Subcutaneous abdominal adipose tissue (tissue), 5 donors: ENCODE results near the gene LSM14A.

Experiments
- H3K27ac ChIP-seq: one replicate; pipeline ENCODE4 v1.7.0; 2013; ENCODE audit warnings: low read depth, mild to moderate bottlenecking, inconsistent platforms, low read length, moderate library complexity
- H3K27me3 ChIP-seq, 5 donors: one replicate each; pipeline ENCODE4 v1.7.0; 2013; ENCODE audit warnings: low read length in 5 of 5, inconsistent platforms in 1 of 5; ENCODE audit not compliant: control insufficient read depth in 5 of 5, insufficient read depth in 4 of 5
- H3K36me3 ChIP-seq, 5 donors: one replicate each; pipeline ENCODE4 v1.7.0; 2013; ENCODE audit warnings: low read length in 5 of 5; ENCODE audit not compliant: control insufficient read depth in 5 of 5, insufficient read depth in 5 of 5
- H3K4me1 ChIP-seq, 5 donors: one replicate each; pipeline ENCODE4 v1.7.0; 2013; ENCODE audit warnings: low read length in 5 of 5, mild to moderate bottlenecking in 3 of 5, moderate library complexity in 1 of 5; ENCODE audit not compliant: control insufficient read depth in 5 of 5, insufficient read depth in 5 of 5
- H3K4me3 ChIP-seq, 5 donors: one replicate each; pipeline ENCODE4 v1.7.0; 2013; ENCODE audit warnings: low read length in 5 of 5, low read depth in 1 of 5
- H3K9ac ChIP-seq, 5 donors: one replicate each; pipeline ENCODE4 v1.7.0; 2013; ENCODE audit warnings: low read length in 5 of 5, mild to moderate bottlenecking in 4 of 5, moderate library complexity in 3 of 5
- H3K9me3 ChIP-seq, 5 donors: one replicate each; pipeline ENCODE4 v1.7.0; 2013; ENCODE audit warnings: low read length in 5 of 5; ENCODE audit not compliant: control insufficient read depth in 5 of 5
- donor health status: healthy.
- donor health status: healthy.
- donor health status: healthy.
- donor health status: healthy.
- donor health status: healthy.

LSM14A gene

GRCh38 chr19:34274827-34275625, 102.7 kb downstream of the LSM14A start:
- Histone ChIP-seq H3K9ac (no peak overlapping the region), H3K27ac (peak overlapping the region; percentile 63), H3K4me3 (no peak overlapping the region), H3K9me3 (no peaks in the 10 kb centered on the region), H3K27me3 (no peaks in the 10 kb centered on the region), H3K36me3 (no peaks in the 10 kb centered on the region), H3K4me1 (peaks cover 7 to 53% (median 13%) of the 10 kb centered on the region in 5 donors)

- no peaks in the 10 kb centered on the region for H3K9me3 ChIP-seq
- peaks cover 2 to 46% (median 8%) of the 10 kb centered on the region in 5 donors for H3K4me1 ChIP-seq
- no peaks in the 10 kb centered on the region for H3K36me3 ChIP-seq
- no peak overlapping the region for H3K27ac ChIP-seq
- no peak overlapping the region for H3K9ac ChIP-seq
- no peaks in the 10 kb centered on the region for H3K27me3 ChIP-seq
- no peak overlapping the region for H3K4me3 ChIP-seq
These were observed 103.4 kb downstream of the LSM14A start for GRCh38 chr19:34275705-34276104.

DNA sequence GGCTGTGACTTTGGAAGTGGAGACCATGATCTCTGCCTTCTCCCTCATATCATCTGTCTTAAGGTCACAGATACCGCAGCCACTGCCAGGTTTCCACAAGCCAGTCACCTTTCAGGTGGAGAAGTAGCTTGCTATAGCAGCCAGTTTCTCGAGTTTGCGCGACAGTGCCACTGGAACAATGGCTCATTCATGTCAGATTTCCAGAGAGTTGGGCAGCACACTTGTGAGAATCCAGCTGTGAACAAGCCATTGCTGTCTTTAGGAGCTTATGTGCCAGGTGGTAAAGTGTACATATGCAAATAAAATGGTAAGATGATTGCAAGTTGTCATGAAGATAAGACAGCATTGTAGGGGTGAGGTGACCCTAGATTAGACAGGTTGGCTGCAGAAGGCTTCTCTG, 104.3 kb downstream of the LSM14A start:
- H3K4me3 ChIP-seq = no peak overlapping the region
- peaks cover under 1 to 39% (median 6%) of the 10 kb centered on the region in 5 donors for H3K4me1 ChIP-seq
- H3K27me3 ChIP-seq = no peaks in the 10 kb centered on the region
- H3K9me3 ChIP-seq = no peaks in the 10 kb centered on the region
- peaks cover 0 to 3% (median 0%) of the 10 kb centered on the region in 5 donors for H3K36me3 ChIP-seq
- no peak overlapping the region for H3K9ac ChIP-seq
- H3K27ac ChIP-seq = peak overlapping the region; percentile 46

DNA sequence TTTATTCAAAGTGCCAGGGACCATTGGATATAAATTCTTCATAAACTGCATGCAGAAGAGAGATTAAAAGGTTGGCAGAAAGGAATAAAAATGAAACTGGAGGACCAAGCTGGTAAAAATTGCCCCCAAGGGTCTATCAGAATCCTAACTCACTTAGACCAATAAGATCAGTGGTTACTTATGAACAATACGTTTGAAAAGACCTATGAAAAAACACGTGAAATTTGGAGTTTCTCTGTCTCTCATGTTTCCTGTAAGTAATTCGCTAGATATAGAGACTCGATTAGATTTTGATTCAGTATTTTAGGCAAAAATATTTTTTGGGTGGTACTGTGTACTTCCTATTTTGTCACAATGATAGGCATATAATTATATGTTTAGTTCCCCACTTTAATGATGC, 104.9 kb downstream of the LSM14A start:
- no peak overlapping the region for H3K27ac ChIP-seq
- peak overlapping the region in 1 of 5 donors; percentile 51 for H3K9ac ChIP-seq
- H3K27me3 ChIP-seq = no peaks in the 10 kb centered on the region

DNA sequence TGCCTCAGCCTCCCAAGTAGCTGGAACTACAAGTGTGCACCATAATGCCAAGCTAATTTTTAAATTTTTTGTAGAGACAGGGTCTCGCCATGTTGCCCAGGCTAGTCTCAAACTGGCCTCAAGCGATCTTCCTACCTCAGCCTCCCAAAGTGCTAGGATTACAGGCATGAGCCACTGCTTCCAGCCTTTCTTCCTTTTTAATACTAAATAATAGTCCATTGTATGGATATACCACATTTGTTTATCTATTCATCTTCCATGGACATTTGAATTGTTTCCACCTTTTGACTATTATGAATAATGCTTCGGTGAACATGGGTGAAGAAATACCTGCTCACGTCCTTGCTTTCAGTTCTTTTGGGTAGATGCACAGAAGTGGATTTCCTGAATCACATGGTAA, 106.5 kb downstream of the LSM14A start:
- Histone ChIP-seq H3K27me3 (no peaks in the 10 kb centered on the region), H3K9ac (no peak overlapping the region), H3K4me3 (no peak overlapping the region), H3K4me1 (peaks cover 0 to 32% (median 3%) of the 10 kb centered on the region in 5 donors), H3K27ac (no peak overlapping the region), H3K9me3 (no peaks in the 10 kb centered on the region), H3K36me3 (peaks cover 0 to 3% (median 0%) of the 10 kb centered on the region in 5 donors)

More for the DNA sequence above, 104.9 kb downstream of the LSM14A start:
- peaks cover 0 to 3% (median 0%) of the 10 kb centered on the region in 5 donors for H3K36me3 ChIP-seq
- H3K4me3 ChIP-seq = no peak overlapping the region
- H3K4me1 ChIP-seq = peaks cover 0 to 33% (median 6%) of the 10 kb centered on the region in 5 donors
- no peaks in the 10 kb centered on the region for H3K9me3 ChIP-seq
